Mesenchymal stem cell (in vitro differentiated cells and primary cell): ENCODE results near the gene RIN3.
A peak's percentile ranks its signal among the peaks of the same experiment; 100 is the strongest.

Experiments
- DNase-seq: peaks from one replicate; pipeline ENCODE4 v3.0.0-alpha.2; 2013
- H2AFZ ChIP-seq: one replicate; pipeline ENCODE4 v1.6.1; 2013; ENCODE audit warnings: low read depth, mild to moderate bottlenecking, control low read depth, inconsistent platforms, low read length, moderate library complexity
- H2AK5ac ChIP-seq: 2 replicates; pipeline ENCODE4 v1.6.1; 2013; ENCODE audit warnings: low read length, moderate library complexity, mild to moderate bottlenecking, inconsistent platforms; ENCODE audit not compliant: severe bottlenecking
- H2BK120ac ChIP-seq: one replicate; pipeline ENCODE4 v1.6.1; 2013; ENCODE audit warnings: low read depth, mild to moderate bottlenecking, inconsistent platforms, low read length, moderate library complexity
- H2BK12ac ChIP-seq, 2 experiments: one replicate each; pipeline ENCODE4 v1.6.1; 2013; ENCODE audit warnings: inconsistent platforms in 2 of 2, low read length in 2 of 2, mild to moderate bottlenecking in 2 of 2, moderate library complexity in 2 of 2, control low read depth in 1 of 2
- H2BK15ac ChIP-seq: one replicate; pipeline ENCODE4 v1.6.1; 2013; ENCODE audit warnings: mild to moderate bottlenecking, low read depth, inconsistent platforms; ENCODE audit not compliant: poor library complexity, severe bottlenecking
- H2BK5ac ChIP-seq: 2 replicates; pipeline ENCODE4 v1.6.1; 2013; ENCODE audit warnings: low read depth, mild to moderate bottlenecking, low read length, control low read depth, inconsistent platforms; ENCODE audit not compliant: poor library complexity, severe bottlenecking
- H3K14ac ChIP-seq, 2 experiments: one replicate each; pipeline ENCODE4 v1.6.1; 2013; ENCODE audit warnings: inconsistent platforms in 2 of 2, low read length in 2 of 2, control low read depth in 1 of 2, mild to moderate bottlenecking in 1 of 2, moderate library complexity in 1 of 2
- H3K18ac ChIP-seq, 2 experiments: one replicate each; pipeline ENCODE4 v1.6.1; 2013; ENCODE audit warnings: inconsistent platforms in 2 of 2, low read length in 2 of 2, control low read depth in 1 of 2, low read depth in 1 of 2, mild to moderate bottlenecking in 1 of 2
- H3K23ac ChIP-seq, 2 experiments: one replicate each; pipeline ENCODE4 v1.6.1; 2013; ENCODE audit warnings: inconsistent platforms in 2 of 2, low read length in 2 of 2, mild to moderate bottlenecking in 2 of 2, moderate library complexity in 2 of 2, control low read depth in 1 of 2
- H3K27ac ChIP-seq: 2 replicates; pipeline ENCODE4 v1.5.1; 2013; ENCODE audit warnings: mild to moderate bottlenecking, moderate library complexity, low read length, control low read depth, inconsistent platforms; ENCODE audit not compliant: poor library complexity, severe bottlenecking
- H3K27me3 ChIP-seq, 2 experiments: 2 replicates each; pipeline versions ENCODE4 v1.6.1 to v1.7.0; 2013; ENCODE audit warnings: low read length in 2 of 2, mild to moderate bottlenecking in 2 of 2, moderate library complexity in 2 of 2, control low read depth in 1 of 2, inconsistent platforms in 1 of 2; ENCODE audit not compliant: control insufficient read depth in 1 of 2, insufficient read depth in 1 of 2
- H3K36me3 ChIP-seq, 2 experiments: 2 replicates each; pipeline versions ENCODE4 v1.6.1 to v1.7.0; 2013; ENCODE audit warnings: low read length in 2 of 2, control low read depth in 1 of 2, inconsistent platforms in 1 of 2, low read depth in 1 of 2, mild to moderate bottlenecking in 1 of 2; ENCODE audit not compliant: insufficient read depth in 2 of 2, control insufficient read depth in 1 of 2
- H3K4ac ChIP-seq, 2 experiments: one replicate each; pipeline ENCODE4 v1.6.1; 2013; ENCODE audit warnings: inconsistent platforms in 2 of 2, low read length in 2 of 2, mild to moderate bottlenecking in 2 of 2, moderate library complexity in 2 of 2, control low read depth in 1 of 2, low read depth in 1 of 2
- H3K4me1 ChIP-seq: 2 replicates; pipeline ENCODE4 v1.6.1; 2013; ENCODE audit warnings: low read depth, low read length, control low read depth; ENCODE audit not compliant: control insufficient read depth, insufficient read depth
- H3K4me2 ChIP-seq: 2 replicates; pipeline ENCODE4 v1.6.1; 2013; ENCODE audit warnings: low read length, mild to moderate bottlenecking, inconsistent platforms; ENCODE audit not compliant: poor library complexity, severe bottlenecking
- H3K4me3 ChIP-seq, 2 experiments: 2 replicates each; pipeline versions ENCODE4 v1.5.1 to v1.7.0; 2013; ENCODE audit warnings: low read length in 2 of 2, mild to moderate bottlenecking in 2 of 2, control low read depth in 1 of 2, low read depth in 1 of 2; ENCODE audit not compliant: insufficient read depth in 1 of 2
- H3K79me1 ChIP-seq: replicated peaks from 2 replicates; pipeline ENCODE4 v1.6.1; 2013; ENCODE audit warnings: mild to moderate bottlenecking, control low read depth, low read length, inconsistent platforms; ENCODE audit not compliant: poor library complexity, severe bottlenecking
- H3K9ac ChIP-seq: 2 replicates; pipeline ENCODE4 v1.7.0; 2013; ENCODE audit warnings: mild to moderate bottlenecking, low read length, moderate library complexity
- H3K9me3 ChIP-seq: 2 replicates; pipeline ENCODE4 v1.7.0; 2013; ENCODE audit warnings: mild to moderate bottlenecking, low read length; ENCODE audit not compliant: control insufficient read depth
- H4K8ac ChIP-seq: one replicate; pipeline ENCODE4 v1.6.1; 2013; ENCODE audit warnings: inconsistent platforms, mild to moderate bottlenecking, low read length, moderate library complexity
- H4K91ac ChIP-seq: one replicate; pipeline ENCODE4 v1.6.1; 2013; ENCODE audit warnings: mild to moderate bottlenecking, low read length, inconsistent platforms
- WGBS: methylation state at CpG from one replicate; pipeline ENCODE4 v1.1.7; 2013; ENCODE audit warnings: mixed read lengths; 5-methylcytosine and 5-hydroxymethylcytosine counted together

RIN3 gene

GRCh38 chr14:92609955-92610354, 96.4 kb downstream of the RIN3 start:
- Histone ChIP-seq H3K14ac (no peak overlapping the region), H2BK15ac (no peak overlapping the region), H3K4me2 (no peak overlapping the region), H4K8ac (no peak overlapping the region), H3K9ac (no peak overlapping the region), H3K9me3 (peaks cover 10% of the 10 kb centered on the region), H3K4me1 (peaks cover 13% of the 10 kb centered on the region), H2BK12ac (no peak overlapping the region), H2BK120ac (no peak overlapping the region), H2AFZ (no peak overlapping the region), H3K79me1 (peaks cover 21% of the 10 kb centered on the region), H4K91ac (no peak overlapping the region), H3K27me3 (no peaks in the 10 kb centered on the region), H3K18ac (no peak overlapping the region), H3K36me3 (peaks cover 14 to 38% of the 10 kb centered on the region in 2 experiments), H2AK5ac (no peak overlapping the region), H3K27ac (no peak overlapping the region), H3K4ac (no peak overlapping the region), H3K4me3 (no peak overlapping the region), H2BK5ac (no peak overlapping the region), H3K23ac (no peak overlapping the region)
- 100% methylated on average over 2 of the region's 4 CpGs for WGBS
- DNase-seq: no peak

DNA sequence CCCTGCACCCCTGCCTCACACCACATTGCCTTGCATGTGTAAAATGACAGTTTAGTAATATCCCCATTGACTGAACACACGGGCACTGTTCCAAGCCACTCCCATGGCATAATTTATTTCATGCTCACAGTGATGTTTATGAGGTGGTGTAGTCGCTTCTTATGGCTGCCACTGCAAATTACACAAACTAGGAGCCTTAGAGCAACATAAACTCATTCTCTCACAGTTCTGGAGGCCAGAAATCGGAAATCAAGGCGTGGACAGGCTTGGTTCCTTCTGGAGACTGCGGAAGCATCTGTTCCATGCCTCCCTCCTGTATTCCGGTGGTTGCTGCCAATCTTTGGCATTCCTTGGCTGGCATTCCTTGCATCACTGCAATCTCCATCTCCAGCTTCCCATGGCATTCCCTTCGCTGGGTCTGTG, 97.3 kb downstream of the RIN3 start:
- DNase-seq: no peak
- H3K23ac ChIP-seq: no peak overlapping the region
- H3K27me3 ChIP-seq: no peaks in the 10 kb centered on the region
- no peak overlapping the region for H2BK120ac ChIP-seq
- peaks cover 20 to 38% of the 10 kb centered on the region in 2 experiments for H3K36me3 ChIP-seq
- H2BK15ac ChIP-seq: peak overlapping the region; percentile 55
- no peak overlapping the region for H4K8ac ChIP-seq
- H2BK5ac ChIP-seq: no peak overlapping the region
- H3K4me1 ChIP-seq: peaks cover 13% of the 10 kb centered on the region
- peaks cover 10% of the 10 kb centered on the region for H3K9me3 ChIP-seq
- 93% methylated on average over 6 of the region's 7 CpGs for WGBS
- H3K4me3 ChIP-seq: no peak overlapping the region
- H2AFZ ChIP-seq: no peak overlapping the region
- no peak overlapping the region for H2AK5ac ChIP-seq
- no peak overlapping the region for H3K4me2 ChIP-seq
- no peak overlapping the region for H4K91ac ChIP-seq
- H3K27ac ChIP-seq: no peak overlapping the region
- H3K4ac ChIP-seq: no peak overlapping the region
- H3K18ac ChIP-seq: no peak overlapping the region
- no peak overlapping the region for H3K14ac ChIP-seq
- H3K9ac ChIP-seq: no peak overlapping the region
- no peak overlapping the region for H2BK12ac ChIP-seq
- peaks cover 21% of the 10 kb centered on the region for H3K79me1 ChIP-seq

- H3K14ac ChIP-seq: no peak overlapping the region
- WGBS: 62% methylated on average over 10 of the region's 11 CpGs
- no peak overlapping the region for H2AFZ ChIP-seq
- no peak for DNase-seq
- no peak overlapping the region for H3K9ac ChIP-seq
- no peak overlapping the region for H2BK12ac ChIP-seq
- H2BK15ac ChIP-seq: no peak overlapping the region
- H3K27me3 ChIP-seq: no peaks in the 10 kb centered on the region
- no peak overlapping the region for H3K4me2 ChIP-seq
- H4K91ac ChIP-seq: no peak overlapping the region
- no peak overlapping the region for H4K8ac ChIP-seq
- H3K36me3 ChIP-seq: peaks cover 20 to 37% of the 10 kb centered on the region in 2 experiments
- H3K9me3 ChIP-seq: peaks cover 3% of the 10 kb centered on the region
- peaks cover 13% of the 10 kb centered on the region for H3K4me1 ChIP-seq
- no peak overlapping the region for H2AK5ac ChIP-seq
- no peak overlapping the region for H3K4me3 ChIP-seq
- H3K23ac ChIP-seq: no peak overlapping the region
- H2BK5ac ChIP-seq: no peak overlapping the region
- H2BK120ac ChIP-seq: no peak overlapping the region
- H3K79me1 ChIP-seq: peaks cover 21% of the 10 kb centered on the region
- H3K27ac ChIP-seq: no peak overlapping the region
- H3K4ac ChIP-seq: peak overlapping the region in 1 of 2 experiments; percentile 12
- no peak overlapping the region for H3K18ac ChIP-seq
Measured at GRCh38 chr14:92613008-92613658, 99.6 kb downstream of the RIN3 start.

GRCh38 chr14:92613681-92614260, 100.2 kb downstream of the RIN3 start:
- Histone ChIP-seq H3K4me1 (peaks cover 13% of the 10 kb centered on the region), H3K27ac (no peak overlapping the region), H3K4me3 (no peak overlapping the region), H3K9ac (no peak overlapping the region), H3K14ac (no peak overlapping the region), H3K18ac (peak overlapping the region in 1 of 2 experiments; percentile 71), H4K8ac (no peak overlapping the region), H4K91ac (no peak overlapping the region), H2BK12ac (peak overlapping the region in 1 of 2 experiments; percentile 58), H3K36me3 (peaks cover 20 to 34% of the 10 kb centered on the region in 2 experiments), H2BK120ac (no peak overlapping the region), H2AFZ (no peak overlapping the region), H3K27me3 (no peaks in the 10 kb centered on the region), H3K4ac (no peak overlapping the region), H2BK5ac (no peak overlapping the region), H3K4me2 (no peak overlapping the region), H3K23ac (no peak overlapping the region), H3K9me3 (peaks cover 3% of the 10 kb centered on the region), H2AK5ac (no peak overlapping the region), H3K79me1 (peaks cover 21% of the 10 kb centered on the region), H2BK15ac (no peak overlapping the region)
- DNase-seq: no peak
- WGBS: 86% methylated on average over 8 of the region's 10 CpGs
